ENCODE measurements around the gene SLC24A4. TPM values are rescaled to one million over a fixed set of nuclear protein-coding genes. Genes with fewer than 3 reads are reported as not detected.

The SLC24A4 gene
- total RNA-seq, 3 donors from 2014 or later (not counting 1 experiment from before 2014, with no cell fraction given): 1.1 to 3.2 (median 2.1) TPM

GRCh38 chr14:92404421-92404820 is 81.5 kb downstream of the SLC24A4 start:
- Histone ChIP-seq H3K4me1 (ENCODE audit: control insufficient read depth, insufficient read depth, low read length) (peaks cover 4% of the 10 kb centered on the region), H3K4me3 (ENCODE audit: low read length) (no peak overlapping the region), H3K27ac (ENCODE audit: low read length) (no peak overlapping the region), H3K36me3 (ENCODE audit: control insufficient read depth, insufficient read depth, low read length) (no peaks in the 10 kb centered on the region), H3K27me3 (ENCODE audit: control insufficient read depth, insufficient read depth, low read length) (no peaks in the 10 kb centered on the region), H3K9me3 (ENCODE audit: control insufficient read depth, insufficient read depth, low read length) (peaks cover 7% of the 10 kb centered on the region)
- DNase-seq (no peak), ATAC-seq (no peak)
- whole genome bisulfite sequencing (ENCODE audit: insufficient coverage): 73% methylated on average over 1 of the region's 1 CpG
- Mint-ChIP-seq H3K4me3 (no peak overlapping the region), H3K27ac (no peak overlapping the region), H3K36me3 (no peaks in the 10 kb centered on the region), H3K27me3 (ENCODE audit: low read depth in 2 of 2) (peaks cover 2 to 5% of the 10 kb centered on the region in 2 donors), H3K4me1 (peaks cover 0 to 6% of the 10 kb centered on the region in 2 donors), H3K9me3 (peaks cover 0 to 5% of the 10 kb centered on the region in 2 donors)
- intact Hi-C loops (cut with micrococcal nuclease): no loop called here
- no peak for TF ChIP-seq CTCF (IDR thresholded peaks at IDR 0.05)

GRCh38 chr14:92404938-92405337 is 82.0 kb downstream of the SLC24A4 start:
- Histone ChIP-seq H3K27ac (ENCODE audit: low read length) (no peak overlapping the region), H3K27me3 (ENCODE audit: control insufficient read depth, insufficient read depth, low read length) (no peaks in the 10 kb centered on the region), H3K4me3 (ENCODE audit: low read length) (no peak overlapping the region), H3K36me3 (ENCODE audit: control insufficient read depth, insufficient read depth, low read length) (no peaks in the 10 kb centered on the region), H3K9me3 (ENCODE audit: control insufficient read depth, insufficient read depth, low read length) (peaks cover 7% of the 10 kb centered on the region), H3K4me1 (ENCODE audit: control insufficient read depth, insufficient read depth, low read length) (peaks cover 4% of the 10 kb centered on the region)
- no peaks in the 10 kb centered on the region for H3K36me3 Mint-ChIP-seq
- no peak for TF ChIP-seq CTCF (IDR thresholded peaks at IDR 0.05)
- no peak overlapping the region for H3K27ac Mint-ChIP-seq
- ATAC-seq (no peak), DNase-seq (no peak)
- peaks cover 0 to 6% of the 10 kb centered on the region in 2 donors for H3K4me1 Mint-ChIP-seq
- intact Hi-C loops (cut with micrococcal nuclease): no loop called here
- WGBS (ENCODE audit: insufficient coverage): 79% methylated on average over 1 of the region's 2 CpGs
- no peaks in the 10 kb centered on the region for H3K27me3 Mint-ChIP-seq (ENCODE audit: low read depth in 2 of 2)
- H3K9me3 Mint-ChIP-seq: peaks cover 0 to 5% of the 10 kb centered on the region in 2 donors
- no peak overlapping the region for H3K4me3 Mint-ChIP-seq

- ATAC-seq (peak in 2 of 3 donors; percentile 29 to 54), DNase-seq (no peak)
- no peak overlapping the region for H3K27ac ChIP-seq (ENCODE audit: low read length)
- no peak overlapping the region for H3K4me3 ChIP-seq (ENCODE audit: low read length)
- Mint-ChIP-seq H3K27ac (no peak overlapping the region), H3K27me3 (ENCODE audit: low read depth in 2 of 2) (peaks cover under 1 to 1% of the 10 kb centered on the region in 2 donors), H3K36me3 (no peaks in the 10 kb centered on the region), H3K4me1 (peaks cover 0 to 6% of the 10 kb centered on the region in 2 donors), H3K4me3 (no peak overlapping the region), H3K9me3 (peaks cover 0 to 5% of the 10 kb centered on the region in 2 donors)
- WGBS (ENCODE audit: insufficient coverage): no CpG with 5 or more reads among the region's 1 CpG
- no peaks in the 10 kb centered on the region for H3K27me3 ChIP-seq (ENCODE audit: control insufficient read depth, insufficient read depth, low read length)
- no peaks in the 10 kb centered on the region for H3K4me1 ChIP-seq (ENCODE audit: control insufficient read depth, insufficient read depth, low read length)
- H3K9me3 ChIP-seq (ENCODE audit: control insufficient read depth, insufficient read depth, low read length): peaks cover 7% of the 10 kb centered on the region
- intact Hi-C loops (cut with micrococcal nuclease): no loop called here
- no peaks in the 10 kb centered on the region for H3K36me3 ChIP-seq (ENCODE audit: control insufficient read depth, insufficient read depth, low read length)
- no peak for TF ChIP-seq CTCF (IDR thresholded peaks at IDR 0.05)
Observed at GRCh38 chr14:92407410-92407809, 84.4 kb downstream of the SLC24A4 start.

- Mint-ChIP-seq H3K4me3 (no peak overlapping the region), H3K27ac (no peak overlapping the region), H3K4me1 (peaks cover 0 to 12% of the 10 kb centered on the region in 2 donors), H3K36me3 (no peaks in the 10 kb centered on the region), H3K9me3 (peaks cover 0 to 5% of the 10 kb centered on the region in 2 donors), H3K27me3 (ENCODE audit: low read depth in 2 of 2) (peaks cover 14 to 15% of the 10 kb centered on the region in 2 donors)
- H3K36me3 ChIP-seq (ENCODE audit: control insufficient read depth, insufficient read depth, low read length): no peaks in the 10 kb centered on the region
- 87% methylated on average over 6 of the region's 6 CpGs for WGBS (ENCODE audit: insufficient coverage)
- ATAC-seq: no peak
- H3K4me1 ChIP-seq (ENCODE audit: control insufficient read depth, insufficient read depth, low read length): peaks cover under 1% of the 10 kb centered on the region
- no peak overlapping the region for H3K27ac ChIP-seq (ENCODE audit: low read length)
- no peak for DNase-seq
- no peak overlapping the region for H3K4me3 ChIP-seq (ENCODE audit: low read length)
- H3K9me3 ChIP-seq (ENCODE audit: control insufficient read depth, insufficient read depth, low read length): peaks cover 7% of the 10 kb centered on the region
- no peaks in the 10 kb centered on the region for H3K27me3 ChIP-seq (ENCODE audit: control insufficient read depth, insufficient read depth, low read length)
- TF ChIP-seq CTCF (IDR thresholded peaks at IDR 0.05): no peak
- intact Hi-C loops (cut with micrococcal nuclease): no loop called here
Observed at GRCh38 chr14:92409043-92409442, 86.1 kb downstream of the SLC24A4 start.
